Measurements from ENCODE around the gene MED31.

DNA sequence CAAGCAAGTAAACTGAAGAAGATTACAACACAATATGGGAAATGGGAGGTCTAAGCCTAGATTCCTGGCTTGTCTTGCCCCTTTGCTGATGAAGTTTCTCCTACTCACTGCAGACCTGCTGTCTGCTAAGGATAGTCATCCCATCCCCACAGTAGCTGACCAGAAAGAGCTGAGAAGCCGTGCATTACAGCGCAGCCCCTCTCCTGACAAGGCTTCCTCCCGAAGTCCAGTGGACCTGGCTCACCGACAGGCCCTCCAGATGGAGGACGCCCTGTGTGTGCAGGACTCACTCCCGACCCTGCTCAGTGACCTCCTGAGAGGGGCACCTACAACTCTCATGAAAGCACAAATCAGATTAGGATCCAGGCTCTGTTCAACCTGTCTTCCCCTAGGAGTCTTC, 46.3 kb downstream of the MED31 start:
- no peak for TF ChIP-seq POLR2A (IDR thresholded peaks at IDR 0.05)
- TF ChIP-seq, protein P1, sequence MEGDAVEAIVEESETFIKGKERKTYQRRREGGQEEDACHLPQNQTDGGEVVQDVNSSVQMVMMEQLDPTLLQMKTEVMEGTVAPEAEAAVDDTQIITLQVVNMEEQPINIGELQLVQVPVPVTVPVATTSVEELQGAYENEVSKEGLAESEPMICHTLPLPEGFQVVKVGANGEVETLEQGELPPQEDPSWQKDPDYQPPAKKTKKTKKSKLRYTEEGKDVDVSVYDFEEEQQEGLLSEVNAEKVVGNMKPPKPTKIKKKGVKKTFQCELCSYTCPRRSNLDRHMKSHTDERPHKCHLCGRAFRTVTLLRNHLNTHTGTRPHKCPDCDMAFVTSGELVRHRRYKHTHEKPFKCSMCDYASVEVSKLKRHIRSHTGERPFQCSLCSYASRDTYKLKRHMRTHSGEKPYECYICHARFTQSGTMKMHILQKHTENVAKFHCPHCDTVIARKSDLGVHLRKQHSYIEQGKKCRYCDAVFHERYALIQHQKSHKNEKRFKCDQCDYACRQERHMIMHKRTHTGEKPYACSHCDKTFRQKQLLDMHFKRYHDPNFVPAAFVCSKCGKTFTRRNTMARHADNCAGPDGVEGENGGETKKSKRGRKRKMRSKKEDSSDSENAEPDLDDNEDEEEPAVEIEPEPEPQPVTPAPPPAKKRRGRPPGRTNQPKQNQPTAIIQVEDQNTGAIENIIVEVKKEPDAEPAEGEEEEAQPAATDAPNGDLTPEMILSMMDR (IDR thresholded peaks at IDR 0.05): no peak

Measured in adrenal gland (tissue), 5 donors.